GM12878 (cell line): ENCODE results near the gene ADCY5. TPM values are rescaled to one million over a fixed set of nuclear protein-coding genes. Genes with fewer than 3 reads are reported as not detected.

Experiments used
- ATAC-seq: fragments of 200-7000 bp; cut with Tn5 transposase; 3 replicates; pipeline ENCODE4 v1.9.1; 2020; ENCODE audit warnings: mild to moderate bottlenecking, moderate library complexity
- BruUV-seq: library from RNA; stranded (reverse); fragments of 400-500 nt; replicated peaks from 2 replicates; lab custom pipeline; 2021; lab: Mats Ljungman, UMichigan
- CTCF ChIA-PET: fragments of 300-600 bp; sonication (Branson Sonifier 250); formaldehyde crosslinking; extraction: SDS; loops from one replicate; lab custom pipeline; 2021; ENCODE audit warnings: inconsistent platforms; lab: Yijun Ruan, JAX
- POLR2A ChIA-PET: fragments of 350-600 bp; formaldehyde crosslinking; extraction: SDS; loops from one replicate; lab custom pipeline; 2021; ENCODE audit warnings: inconsistent platforms; lab: Charles Lee
- RAD21 ChIA-PET: fragments of 300-600 bp; sonication (Branson Sonifier 250); formaldehyde crosslinking; loops from one replicate; lab custom pipeline; 2023; ENCODE audit warnings: antibody characterized with exemption; ENCODE audit not compliant: unreplicated experiment; lab: Charles Lee
- SMC1A ChIA-PET: fragments of 300-600 bp; sonication (Branson Sonifier 250); formaldehyde crosslinking; loops from one replicate; lab custom pipeline; 2023; ENCODE audit not compliant: unreplicated experiment, uncharacterized antibody; lab: Charles Lee
- DNase-seq: peaks from one replicate; pipeline ENCODE4 v3.0.0-alpha.2; 2011; ENCODE audit warnings: low read depth, low spot score
- FAIRE-seq: peaks from 3 replicates; lab custom pipeline; 2011; peaks lifted over from hg19 to GRCh38; lab: Jason Lieb, UNC
- H2AFZ ChIP-seq: 2 replicates; pipeline ENCODE4 v1.6.0; 2011; ENCODE audit warnings: low read depth, low read length, control low read depth; ENCODE audit not compliant: control insufficient read depth
- H3K27ac ChIP-seq: 2 replicates; pipeline ENCODE4 v1.5.1; 2011; ENCODE audit warnings: control low read depth; ENCODE audit not compliant: control insufficient read depth, insufficient read depth
- H3K27me3 ChIP-seq, 2 experiments: replicated peaks in 1 of 2; 2 replicates each; pipeline versions ENCODE4 v1.6.0 to v1.6.1; 2011; ENCODE audit warnings: low read length in 1 of 2; ENCODE audit not compliant: control insufficient read depth in 2 of 2, insufficient read depth in 2 of 2
- H3K36me3 ChIP-seq, 2 experiments: 2 replicates each; pipeline ENCODE4 v1.5.1; 2011; ENCODE audit warnings: low read length in 1 of 2; ENCODE audit not compliant: control insufficient read depth in 2 of 2, insufficient read depth in 2 of 2
- H3K4me1 ChIP-seq: 2 replicates; pipeline ENCODE4 v1.6.1; 2011; ENCODE audit warnings: mild to moderate bottlenecking, low read length, moderate library complexity, mixed read lengths; ENCODE audit not compliant: control insufficient read depth, insufficient read depth
- H3K4me2 ChIP-seq: 2 replicates; pipeline ENCODE4 v1.6.0; 2011; ENCODE audit warnings: control low read depth; ENCODE audit not compliant: control insufficient read depth, insufficient read depth
- H3K4me3 ChIP-seq: fragments of 200-600 bp; sonication (generic); 2 replicates; pipeline ENCODE4 v1.5.1; 2016
- H3K79me2 ChIP-seq: 2 replicates; pipeline ENCODE4 v1.6.0; 2011; ENCODE audit warnings: low read length; ENCODE audit not compliant: control insufficient read depth, insufficient read depth
- H3K9ac ChIP-seq: 2 replicates; pipeline ENCODE4 v1.8.0; 2011; ENCODE audit warnings: low read length, control low read depth, mixed read lengths; ENCODE audit not compliant: control insufficient read depth, insufficient read depth
- H3K9me3 ChIP-seq: replicated peaks from 3 replicates; pipeline ENCODE4 v1.5.1; 2011; ENCODE audit warnings: mild to moderate bottlenecking, low read length; ENCODE audit not compliant: control insufficient read depth, insufficient read depth
- H4K20me1 ChIP-seq: 2 replicates; pipeline ENCODE4 v1.6.0; 2011; ENCODE audit not compliant: control insufficient read depth, insufficient read depth
- DPF2 ChIP-seq: fragments of 450-650 bp; IDR thresholded peaks from 2 replicates; pipeline ENCODE4 v1.6.1; 2017; ENCODE audit warnings: mild to moderate bottlenecking
- IKZF1 ChIP-seq: fragments of 450-650 bp; conservative IDR thresholded peaks from 2 replicates; pipeline ENCODE4 v1.6.1; 2017; ENCODE audit warnings: antibody characterized with exemption, mild to moderate bottlenecking
- JUND ChIP-seq: IDR thresholded peaks from 2 replicates; pipeline ENCODE4 v1.6.1; 2012; ENCODE audit warnings: low read depth, mild to moderate bottlenecking, low read length, improper control_type of control experiment, moderate library complexity
- KAT2A ChIP-seq: conservative IDR thresholded peaks from 2 replicates; pipeline ENCODE4 v1.6.1; 2011; ENCODE audit warnings: low read depth, low read length; ENCODE audit not compliant: control insufficient read depth
- KDM1A ChIP-seq: fragments of 200-600 bp; sonication (generic); IDR thresholded peaks from 2 replicates; pipeline ENCODE4 v1.6.1; 2016; ENCODE audit warnings: borderline replicate concordance
- MEF2B ChIP-seq: fragments of 450-650 bp; IDR thresholded peaks from 2 replicates; pipeline ENCODE4 v1.6.1; 2018; ENCODE audit warnings: mild to moderate bottlenecking, moderate library complexity; ENCODE audit not compliant: partially characterized antibody, poor library complexity, severe bottlenecking
- PML ChIP-seq: IDR thresholded peaks from 2 replicates; pipeline ENCODE4 v1.6.1; 2012; ENCODE audit warnings: low read length, inconsistent platforms
- SMC3 ChIP-seq: IDR thresholded peaks from 2 replicates; pipeline ENCODE4 v1.6.1; 2011; ENCODE audit warnings: low read length, improper control_type of control experiment, borderline replicate concordance
- TCF12 ChIP-seq: IDR thresholded peaks from 2 replicates; pipeline ENCODE4 v1.6.1; 2011; ENCODE audit warnings: low read depth, mild to moderate bottlenecking, low read length
- YBX1 ChIP-seq: fragments of 450-650 bp; IDR thresholded peaks from 2 replicates; pipeline ENCODE4 v1.6.1; 2016; ENCODE audit warnings: antibody characterized with exemption
- ZNF217 ChIP-seq: fragments of 450-650 bp; IDR thresholded peaks from 2 replicates; pipeline ENCODE4 v1.6.1; 2017; ENCODE audit warnings: antibody characterized with exemption, mild to moderate bottlenecking
- WGBS: methylation state at CpG from one replicate; pipeline ENCODE4 v1.1.6; 2016; ENCODE audit warnings: low lambda C conversion rate; ENCODE audit not compliant: insufficient replicate concordance, insufficient coverage; ENCODE audit errors: missing lambda C conversion rate; 5-methylcytosine and 5-hydroxymethylcytosine counted together
- in situ Hi-C: fragments of 300-500 bp; cut with MboI; formaldehyde crosslinking; loops from 9 replicates; pipeline ENCODE4 v1.14.3; 2018; ENCODE audit warnings: mixed read lengths
- intact Hi-C: fragments of 100-400 bp; cut with micrococcal nuclease; formaldehyde crosslinking; loops from one replicate; pipeline ENCODE4 v1.14.2; 2022; ENCODE audit not compliant: unreplicated experiment
- polyA plus RNA-seq, 11 experiments: library from polyadenylated mRNA; depleted of rRNA in 4 of 11; unstranded in 6 of 11; stranded (reverse) in 5 of 11; fragments of >200 nt; fragmentation: Nextera tagmentation in 4 of 11; fragmentation: Illumina TruSeq in 1 of 11; extraction: Ambion mirVana in 4 of 11; extraction: Trizol in 1 of 11; gene quantifications; 1 replicate in 1 of 11; 2 replicates in 10 of 11; pipeline versions ENCODE4 v1.2.1 to v1.2.3, GENCODE V29; 2011 to 2016; ENCODE audit warnings: inconsistent platforms in 2 of 11, missing spikeins in 2 of 11, low read depth in 1 of 11
- total RNA-seq, 4 experiments: library from RNA; depleted of rRNA in 3 of 4; stranded (reverse); fragments of >200 nt in 3 of 4; fragmentation: Illumina TruSeq in 1 of 4; extraction: Trizol in 1 of 4; gene quantifications; 2 replicates each; pipeline versions ENCODE4 v1.2.1 to v1.2.3, GENCODE V29; 2013 to 2021

The ADCY5 gene
- total and polyA plus RNA-seq, 10 of the 15 experiments (the other 5 are each of a cell fraction or from before 2014, with no cell fraction given), result under 0.01 to 0.24 (median 0.02) TPM; not detected in 4

DNA sequence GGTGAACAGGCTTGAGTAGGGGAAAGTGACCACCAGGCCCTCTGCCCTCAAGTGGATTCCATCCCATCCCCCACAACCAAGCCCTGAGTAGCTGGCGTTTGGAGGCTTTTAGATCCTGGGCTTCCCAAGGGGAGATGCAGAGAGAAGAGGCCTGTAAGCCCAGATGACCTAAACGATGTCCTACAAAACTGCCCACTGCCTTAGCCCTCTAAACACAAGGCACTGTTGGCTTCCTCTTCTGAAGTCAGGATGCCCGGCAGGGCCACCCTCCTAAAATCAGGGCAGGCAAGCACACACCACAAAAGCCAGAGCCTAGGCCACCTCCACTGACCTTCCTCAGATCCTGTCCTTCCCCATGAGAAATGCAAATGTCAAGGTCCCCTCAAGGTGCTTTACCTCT, 68.6 kb downstream of the ADCY5 start:
- no peak overlapping the region for H2AFZ ChIP-seq
- in situ Hi-C loops, result no loop called here
- POLR2A ChIA-PET, result no interaction called here
- SMC1A ChIA-PET, result no interaction called here
- H3K4me3 ChIP-seq, result no peak overlapping the region
- H3K36me3 ChIP-seq, result no peaks in the 10 kb centered on the region
- no peak overlapping the region for H3K4me2 ChIP-seq
- FAIRE-seq, result no peak
- no peaks in the 10 kb centered on the region for H3K4me1 ChIP-seq
- no peak overlapping the region for H3K9ac ChIP-seq
- no peaks in the 10 kb centered on the region for H3K9me3 ChIP-seq
- RAD21 ChIA-PET, result no interaction called here
- BruUV-seq, result no TSS peak
- no peak overlapping the region for H3K27ac ChIP-seq
- intact Hi-C loops, result no loop called here
- CTCF ChIA-PET, result no interaction called here
- DNase-seq, result no peak
- no peaks in the 10 kb centered on the region; a peak in 3 of 4 replicates for H3K27me3 ChIP-seq
- no peak for TF ChIP-seq PML
- TF ChIP-seq ZNF217, result no peak
- no peak for TF ChIP-seq DPF2
- no peak for TF ChIP-seq MEF2B
- TF ChIP-seq KAT2A, result no peak
- no peak for TF ChIP-seq SMC3
- no peak for TF ChIP-seq TCF12
- TF ChIP-seq KDM1A, result no peak
- no peak for TF ChIP-seq YBX1
- no peak for TF ChIP-seq JUND
- no peak for TF ChIP-seq IKZF1
- TF ChIP-seq, all 136 proteins: peak for 0
- no peaks in the 10 kb centered on the region for H4K20me1 ChIP-seq
- no peak for ATAC-seq
- 18% methylated on average over 3 of the region's 3 CpGs for WGBS
- no peaks in the 10 kb centered on the region for H3K79me2 ChIP-seq
